BE2C (cell line): ENCODE results near the gene HYCC1.

Experiments used
- DNase-seq: peaks from one replicate; pipeline ENCODE4 v3.0.0-alpha.2; 2020
- H3K27me3 ChIP-seq: fragments of 250-450 bp; sonication (Bioruptor Pico); 2 replicates; pipeline ENCODE4 v1.5.1; 2020; ENCODE audit warnings: mild to moderate bottlenecking
- H3K36me3 ChIP-seq: fragments of 250-450 bp; sonication (Bioruptor Pico); 2 replicates; pipeline ENCODE4 v1.5.1; 2020; ENCODE audit warnings: mild to moderate bottlenecking
- H3K4me1 ChIP-seq: fragments of 250-450 bp; sonication (Bioruptor Pico); 2 replicates; pipeline ENCODE4 v1.5.1; 2020
- H3K4me3 ChIP-seq: 2 replicates; pipeline ENCODE4 v1.5.1; 2011; ENCODE audit warnings: low read depth, low read length
- H3K9me3 ChIP-seq: fragments of 250-450 bp; sonication (Bioruptor Pico); 2 replicates; pipeline ENCODE4 v1.5.1; 2020
- CTCF ChIP-seq: IDR thresholded peaks from 2 replicates; pipeline ENCODE4 v1.5.1; 2012; ENCODE audit warnings: mild to moderate bottlenecking, low read depth, low read length

The HYCC1 gene

GRCh38 chr7:23022851-23023250 is 8.9 kb upstream of the HYCC1 start:
- Histone ChIP-seq H3K4me1 (no peaks in the 10 kb centered on the region), H3K27me3 (peaks cover 34% of the 10 kb centered on the region), H3K4me3 (no peak overlapping the region), H3K36me3 (no peaks in the 10 kb centered on the region), H3K9me3 (no peaks in the 10 kb centered on the region)
- no peak for DNase-seq
- no peak for TF ChIP-seq CTCF

- H3K36me3 ChIP-seq: no peaks in the 10 kb centered on the region
- peaks cover 28% of the 10 kb centered on the region for H3K27me3 ChIP-seq
- H3K4me1 ChIP-seq: no peaks in the 10 kb centered on the region
- H3K4me3 ChIP-seq: no peak overlapping the region
- DNase-seq: no peak
- no peak for TF ChIP-seq CTCF
- no peaks in the 10 kb centered on the region for H3K9me3 ChIP-seq
Measured at GRCh38 chr7:23022258-23022769, 8.4 kb upstream of the HYCC1 start.

GRCh38 chr7:23021596-23021995 is 7.7 kb upstream of the HYCC1 start:
- H3K27me3 ChIP-seq: peaks cover 21% of the 10 kb centered on the region
- TF ChIP-seq CTCF: no peak
- no peaks in the 10 kb centered on the region for H3K4me1 ChIP-seq
- H3K9me3 ChIP-seq: no peaks in the 10 kb centered on the region
- no peak for DNase-seq
- H3K36me3 ChIP-seq: no peaks in the 10 kb centered on the region
- H3K4me3 ChIP-seq: no peak overlapping the region

- TF ChIP-seq CTCF: no peak
- no peak for DNase-seq
- H3K27me3 ChIP-seq: peaks cover 16% of the 10 kb centered on the region
- no peak overlapping the region for H3K4me3 ChIP-seq
- H3K36me3 ChIP-seq: no peaks in the 10 kb centered on the region
- no peaks in the 10 kb centered on the region for H3K4me1 ChIP-seq
- no peaks in the 10 kb centered on the region for H3K9me3 ChIP-seq
Measured at GRCh38 chr7:23020742-23021401, 6.9 kb upstream of the HYCC1 start.

GRCh38 chr7:23018750-23019149 is 4.8 kb upstream of the HYCC1 start:
- no peak for TF ChIP-seq CTCF
- Histone ChIP-seq H3K4me3 (no peak overlapping the region), H3K4me1 (no peaks in the 10 kb centered on the region), H3K36me3 (no peaks in the 10 kb centered on the region), H3K27me3 (peaks cover 10% of the 10 kb centered on the region), H3K9me3 (no peaks in the 10 kb centered on the region)
- no peak for DNase-seq

- DNase-seq: no peak
- Histone ChIP-seq H3K9me3 (no peaks in the 10 kb centered on the region), H3K4me1 (peaks cover 3% of the 10 kb centered on the region; the same call in 1 of the 2 replicates), H3K27me3 (peaks cover 19% of the 10 kb centered on the region), H3K4me3 (no peak overlapping the region), H3K36me3 (no peaks in the 10 kb centered on the region)
- TF ChIP-seq CTCF: no peak
Measured at GRCh38 chr7:23017309-23017708, 3.4 kb upstream of the HYCC1 start.
